HepG2 (cell line): ENCODE data around the gene TMEM107. TPM values are rescaled to one million over a fixed set of nuclear protein-coding genes. Genes with fewer than 3 reads are reported as not detected.
A peak's percentile ranks its signal among the peaks of the same experiment; 100 is the strongest.

Experiments used
- ATAC-seq: fragments of 200-7000 bp; cut with Tn5 transposase; 3 replicates; pipeline ENCODE4 v1.9.1; 2020; ENCODE audit warnings: mild to moderate bottlenecking, moderate library complexity
- BruUV-seq: library from RNA; stranded (reverse); fragments of 400-500 nt; replicated peaks from 2 replicates; lab custom pipeline; 2021; lab: Mats Ljungman, UMichigan
- CTCF ChIA-PET: fragments of 300-600 bp; formaldehyde crosslinking; extraction: SDS; loops from one replicate; lab custom pipeline; 2021; ENCODE audit warnings: low total read pairs, inconsistent platforms, low intra/inter-chr PET ratio; lab: Yijun Ruan, JAX
- POLR2A ChIA-PET: fragments of 350-600 bp; sonication (Branson Sonifier 250); formaldehyde crosslinking; loops from one replicate; lab custom pipeline; 2020; ENCODE audit warnings: antibody characterized with exemption, inconsistent platforms; lab: Yijun Ruan, JAX
- DNase-seq: peaks from one replicate; pipeline ENCODE4 v3.0.0-alpha.2; 2015; ENCODE audit warnings: low spot score
- FAIRE-seq: peaks from 3 replicates; lab custom pipeline; 2011; peaks lifted over from hg19 to GRCh38; lab: Jason Lieb, UNC
- H2AFZ ChIP-seq: one replicate; pipeline ENCODE4 v1.6.1; 2011; ENCODE audit warnings: low read length, inconsistent platforms
- H3K27ac ChIP-seq: fragments of 300-600 bp; 3 replicates; pipeline ENCODE4 v1.8.0; 2011; ENCODE audit warnings: mixed run types, mild to moderate bottlenecking, mixed read lengths, low read length, inconsistent platforms; ENCODE audit not compliant: insufficient read depth; ENCODE audit errors: extremely low read length
- H3K27me3 ChIP-seq, 2 experiments: fragments of 200-600 bp in 1 of 2; 2 replicates in 1 of 2; 3 replicates in 1 of 2; pipeline versions ENCODE4 v1.6.0 to v1.8.0; 2011; ENCODE audit warnings: low read length in 2 of 2, mild to moderate bottlenecking in 2 of 2, moderate library complexity in 2 of 2, inconsistent platforms in 1 of 2; ENCODE audit not compliant: insufficient read depth in 2 of 2, control insufficient read depth in 1 of 2
- H3K36me3 ChIP-seq, 2 experiments: fragments of 200-600 bp in 1 of 2; replicated peaks in 1 of 2; 2 replicates in 1 of 2; 3 replicates in 1 of 2; pipeline versions ENCODE4 v1.5.1 to v1.8.0; 2011; ENCODE audit warnings: low read length in 2 of 2, inconsistent platforms in 1 of 2; ENCODE audit not compliant: insufficient read depth in 2 of 2, control insufficient read depth in 1 of 2
- H3K4me1 ChIP-seq: 2 replicates; pipeline ENCODE4 v1.5.1; 2012; ENCODE audit warnings: low read length, inconsistent platforms; ENCODE audit not compliant: insufficient read depth
- H3K4me2 ChIP-seq: 2 replicates; pipeline ENCODE4 v1.6.0; 2011; ENCODE audit warnings: low read depth, low read length, inconsistent platforms
- H3K4me3 ChIP-seq, 3 experiments: fragments of 200-600 bp in 1 of 3; sonication (generic), shearing (Covaris generic) in 1 of 3; replicated peaks in 1 of 3; 2 replicates each; pipeline ENCODE4 v1.5.1; 2011 to 2016; ENCODE audit warnings: low read length in 3 of 3, inconsistent platforms in 2 of 3, low read depth in 2 of 3, mild to moderate bottlenecking in 2 of 3, control low read depth in 1 of 3, mixed read lengths in 1 of 3; ENCODE audit not compliant: insufficient read depth in 1 of 3
- H3K79me2 ChIP-seq: one replicate; pipeline ENCODE4 v1.6.1; 2011; ENCODE audit warnings: low read length, inconsistent platforms; ENCODE audit not compliant: insufficient read depth
- H3K9ac ChIP-seq: 2 replicates; pipeline ENCODE4 v1.6.0; 2011; ENCODE audit warnings: mild to moderate bottlenecking, low read depth, low read length, inconsistent platforms; ENCODE audit not compliant: insufficient read depth
- H3K9me3 ChIP-seq: 2 replicates; pipeline ENCODE4 v1.5.1; 2012; ENCODE audit warnings: mild to moderate bottlenecking, low read length
- H4K20me1 ChIP-seq: 2 replicates; pipeline ENCODE4 v1.6.0; 2011; ENCODE audit warnings: inconsistent platforms, mild to moderate bottlenecking, low read length, moderate library complexity; ENCODE audit not compliant: insufficient read depth
- CCAR2 ChIP-seq: fragments of 200-400 bp; formaldehyde crosslinking; optimal IDR thresholded peaks from 2 replicates; pipeline ENCODE3; 2018; ENCODE audit warnings: low read depth, mild to moderate bottlenecking, low read length, moderate library complexity
- CCDC6 ChIP-seq: sonication (generic); formaldehyde crosslinking; IDR thresholded peaks from 2 replicates; pipeline ENCODE4 v1.8.1; 2022; ENCODE audit warnings: mild to moderate bottlenecking, missing genetic modification reagents, moderate library complexity
- CREB1 ChIP-seq, 2 experiments: fragments of 450-650 bp in 1 of 2; IDR thresholded peaks; 2 replicates each; pipeline ENCODE4 v1.6.1; 2016 to 2017; ENCODE audit warnings: control low read depth in 1 of 2, mild to moderate bottlenecking in 1 of 2, missing compliant biosample characterization in 1 of 2, missing genetic modification characterization in 1 of 2
- FOXK2 ChIP-seq: fragments of 450-650 bp; IDR thresholded peaks from 2 replicates; pipeline ENCODE4 v1.6.1; 2016
- HES4 ChIP-seq: sonication (generic); formaldehyde crosslinking; IDR thresholded peaks from 2 replicates; pipeline ENCODE4 v1.9.0; 2021; ENCODE audit warnings: mild to moderate bottlenecking, missing genetic modification reagents, borderline replicate concordance
- KDM1A ChIP-seq: IDR thresholded peaks from 2 replicates; pipeline ENCODE4 v1.6.1; 2016; ENCODE audit warnings: missing compliant biosample characterization
- MED8 ChIP-seq: sonication (generic); formaldehyde crosslinking; IDR thresholded peaks from 2 replicates; pipeline ENCODE4 v1.8.1; 2023; ENCODE audit warnings: mild to moderate bottlenecking, missing genetic modification reagents; ENCODE audit not compliant: insufficient replicate concordance
- MEF2D ChIP-seq: sonication (generic); formaldehyde crosslinking; IDR thresholded peaks from 2 replicates; pipeline ENCODE4 v1.5.1; 2020; ENCODE audit warnings: mild to moderate bottlenecking, missing genetic modification reagents
- MEIS2 ChIP-seq: sonication (generic); formaldehyde crosslinking; IDR thresholded peaks from 2 replicates; pipeline ENCODE4 v1.9.0; 2021; ENCODE audit warnings: mild to moderate bottlenecking, missing genetic modification reagents
- POLR2G ChIP-seq: fragments of 200-400 bp; formaldehyde crosslinking; IDR thresholded peaks from 2 replicates; pipeline ENCODE4 v1.6.1; 2018; ENCODE audit warnings: mild to moderate bottlenecking, low read depth, low read length, moderate library complexity
- RBAK ChIP-seq: sonication (generic); formaldehyde crosslinking; IDR thresholded peaks from 2 replicates; pipeline ENCODE4 v1.5.1; 2020; ENCODE audit warnings: mild to moderate bottlenecking, missing genetic modification reagents
- SMAD1 ChIP-seq: sonication (generic); formaldehyde crosslinking; IDR thresholded peaks from 2 replicates; pipeline ENCODE4 v1.4.0; 2020; ENCODE audit warnings: missing genetic modification reagents, low read depth, mild to moderate bottlenecking, borderline replicate concordance
- SMARCE1 ChIP-seq: fragments of 450-650 bp; IDR thresholded peaks from 2 replicates; pipeline ENCODE4 v1.6.1; 2017; ENCODE audit warnings: borderline replicate concordance
- SOX5 ChIP-seq: IDR thresholded peaks from 2 replicates; pipeline ENCODE4 v1.6.1; 2016; ENCODE audit warnings: borderline replicate concordance
- SRSF1 ChIP-seq: fragments of 200-400 bp; formaldehyde crosslinking; optimal IDR thresholded peaks from 2 replicates; pipeline ENCODE3; 2017; ENCODE audit warnings: mild to moderate bottlenecking, low read depth, low read length, moderate library complexity
- ZKSCAN1 ChIP-seq: fragments of 150-350 bp; IDR thresholded peaks from 2 replicates; pipeline ENCODE4 v1.6.1; 2014; ENCODE audit warnings: low read length
- ZNF101 ChIP-seq: sonication (generic); formaldehyde crosslinking; IDR thresholded peaks from 2 replicates; pipeline ENCODE4 v1.4.0; 2020; ENCODE audit warnings: mild to moderate bottlenecking, low read depth, missing genetic modification reagents, borderline replicate concordance
- ZNF180 ChIP-seq: sonication (generic); formaldehyde crosslinking; IDR thresholded peaks from 2 replicates; pipeline ENCODE4 v1.4.0; 2020; ENCODE audit warnings: low read depth, missing genetic modification reagents, borderline replicate concordance
- ZNF260 ChIP-seq: sonication (generic); formaldehyde crosslinking; IDR thresholded peaks from 2 replicates; pipeline ENCODE4 v1.4.0; 2020; ENCODE audit warnings: missing genetic modification reagents, low read depth, mild to moderate bottlenecking, borderline replicate concordance
- ZNF670 ChIP-seq: sonication (generic); formaldehyde crosslinking; IDR thresholded peaks from 2 replicates; pipeline ENCODE4 v1.8.0; 2022; ENCODE audit warnings: mild to moderate bottlenecking, missing genetic modification reagents, borderline replicate concordance
- WGBS: methylation state at CpG from one replicate; pipeline ENCODE4 v1.1.6; 2017; ENCODE audit warnings: low lambda C conversion rate; 5-methylcytosine and 5-hydroxymethylcytosine counted together
- in situ Hi-C: cut with HindIII; loops from 2 replicates; pipeline ENCODE4 v1.10.0; 2017; ENCODE audit warnings: low pct_unique_long_range_greater_than_20kb; ENCODE audit not compliant: extremely low pct_ligation_motif_present
- intact Hi-C: fragments of 100-400 bp; cut with micrococcal nuclease; formaldehyde crosslinking; loops from one replicate; pipeline ENCODE4 v1.10.0; 2022; ENCODE audit not compliant: unreplicated experiment
- polyA plus RNA-seq, 8 experiments: library from polyadenylated mRNA; depleted of rRNA in 3 of 8; stranded (reverse) in 7 of 8; unstranded in 1 of 8; fragments of >200 nt; fragmentation: Illumina TruSeq in 4 of 8; extraction: Trizol in 4 of 8; gene quantifications; 2 replicates each; pipeline versions ENCODE4 v1.2.1 to v1.2.3, GENCODE V29; 2011 to 2016; ENCODE audit warnings: low read depth in 4 of 8, missing spikeins in 1 of 8, mixed read lengths in 1 of 8; ENCODE audit not compliant: insufficient read depth in 1 of 8
- total RNA-seq, 5 experiments: library from RNA; depleted of rRNA; stranded (reverse); fragments of >200 nt; fragmentation: Illumina TruSeq; extraction: Trizol; gene quantifications; 2 replicates each; pipeline ENCODE4 v1.2.3, GENCODE V29; 2016; ENCODE audit warnings: low read depth in 1 of 5
- TF ChIP-seq, protein P1 (sequence below): sonication (generic); formaldehyde crosslinking; IDR thresholded peaks from 2 replicates; pipeline ENCODE4 v1.5.0; 2020; ENCODE audit warnings: missing genetic modification reagents
- TF ChIP-seq, protein P2 (sequence below): sonication (generic); formaldehyde crosslinking; IDR thresholded peaks from 2 replicates; pipeline ENCODE4 v1.4.0; 2020; ENCODE audit warnings: missing genetic modification reagents, low read depth, mild to moderate bottlenecking, borderline replicate concordance

The TMEM107 gene
- total and polyA plus RNA-seq, 2 of the 13 experiments (the other 11 are each of a cell fraction or from before 2014, with no cell fraction given), result 7.2 to 15.3 TPM

DNA sequence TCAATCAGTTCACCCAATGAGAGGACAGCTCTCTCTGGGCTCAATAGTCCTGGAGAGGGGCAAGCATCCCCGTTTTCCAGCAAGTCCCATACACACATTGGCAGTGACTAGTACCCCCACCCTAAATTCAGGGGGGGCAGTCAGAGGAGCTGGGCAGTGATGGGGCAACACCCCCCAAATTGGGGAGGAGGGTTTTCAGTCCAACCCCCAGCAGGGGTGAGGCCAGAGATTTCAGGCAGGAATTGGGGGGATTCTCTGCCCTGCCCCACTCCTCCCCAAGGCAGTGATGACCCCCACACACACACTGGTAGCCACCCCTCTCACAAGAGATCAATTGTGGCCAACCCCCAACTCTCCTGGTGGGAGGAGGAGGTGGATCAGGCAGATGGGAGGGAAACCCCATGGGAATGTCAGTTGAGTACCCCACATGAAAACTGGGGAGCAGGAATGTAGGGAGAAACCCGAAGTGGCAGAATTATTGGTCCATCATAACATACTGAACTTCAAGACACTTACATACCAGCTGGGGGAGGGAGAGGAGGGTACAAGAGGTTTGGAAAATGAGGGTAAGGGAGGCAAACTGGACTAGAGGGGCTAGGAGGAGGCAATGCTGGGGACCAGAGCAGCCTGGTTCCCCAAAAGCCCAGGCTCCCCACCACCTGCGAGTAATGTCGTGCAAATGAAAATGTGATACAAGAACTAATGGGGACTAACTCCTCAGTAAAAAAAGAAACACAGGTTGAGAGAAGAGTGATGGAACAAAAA is 16.5 kb downstream of the TMEM107 start (continued):
- TF ChIP-seq ZNF101 (CRISPR knock-in tag) (no peak), SRSF1 (no peak), MEF2D (CRISPR knock-in tag) (no peak), MED8 (no peak)
- TF ChIP-seq, protein P1, sequence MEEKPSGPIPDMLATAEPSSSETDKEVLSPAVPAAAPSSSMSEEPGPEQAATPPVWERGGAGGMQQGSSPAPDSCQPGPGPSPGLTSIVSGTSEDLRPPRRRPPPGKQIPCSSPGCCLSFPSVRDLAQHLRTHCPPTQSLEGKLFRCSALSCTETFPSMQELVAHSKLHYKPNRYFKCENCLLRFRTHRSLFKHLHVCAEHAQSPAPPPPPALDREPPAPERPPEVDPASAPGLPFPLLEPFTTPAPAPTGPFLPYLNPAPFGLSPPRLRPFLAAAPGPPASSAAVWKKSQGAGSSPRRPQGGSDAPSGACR, result no peak

DNA sequence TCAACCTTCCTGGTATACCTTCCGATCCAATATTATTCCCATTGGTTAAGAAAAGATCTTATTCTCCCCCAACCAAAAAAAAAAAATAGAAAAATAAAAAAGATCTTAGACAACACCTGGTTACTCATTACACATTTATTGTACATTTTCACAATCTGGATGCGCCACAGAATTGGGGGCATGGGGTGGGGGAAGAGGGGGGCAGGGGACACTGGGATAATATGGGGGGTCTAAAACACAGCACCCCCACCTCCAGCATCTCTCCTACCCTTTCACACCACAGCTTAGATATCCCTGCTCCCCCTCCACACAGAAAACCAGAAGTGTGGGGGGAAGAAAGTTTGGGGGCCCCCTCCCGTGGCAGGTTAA is 17.2 kb downstream of the TMEM107 start:
- H3K27ac ChIP-seq, result no peak overlapping the region
- POLR2A ChIA-PET, result interaction anchor here (1.9 kb wide), 1 partner anchor 14 kb away, joined by 18 read pairs; no protein-coding TSS in a partner anchor
- H3K9me3 ChIP-seq, result no peaks in the 10 kb centered on the region
- no peaks in the 10 kb centered on the region; a peak in 1 of 5 replicates for H3K27me3 ChIP-seq
- peaks cover 18% of the 10 kb centered on the region for H3K79me2 ChIP-seq
- no peak for ATAC-seq
- no peak overlapping the region for H3K4me3 ChIP-seq
- CTCF ChIA-PET, result interaction anchor here (1.8 to 2.3 kb wide), 2 partner anchors 21 to 37 kb away, joined by 4 to 28 read pairs; no protein-coding TSS in a partner anchor
- in situ Hi-C loops, result loop anchor here (5.0 kb wide), 1 partner anchor 37 kb away; the partner anchor contains the start of gene HES7
- peaks cover 1 to 7% of the 10 kb centered on the region in 2 experiments; a peak in 3 of 5 replicates for H3K36me3 ChIP-seq
- H4K20me1 ChIP-seq, result no peaks in the 10 kb centered on the region
- intact Hi-C loops, result no loop called here
- H3K9ac ChIP-seq, result no peak overlapping the region
- no TSS peak for BruUV-seq
- TF ChIP-seq ZNF260 (CRISPR knock-in tag), result no peak
- TF ChIP-seq CCDC6 (CRISPR knock-in tag), result no peak
- TF ChIP-seq CREB1 (IDR thresholded peaks at IDR 0.05), result no peak
- TF ChIP-seq CREB1 (CRISPR knock-in tag; IDR thresholded peaks at IDR 0.05), result no peak
- no peak for TF ChIP-seq CCAR2
- no peak for TF ChIP-seq FOXK2
- TF ChIP-seq, protein P2, sequence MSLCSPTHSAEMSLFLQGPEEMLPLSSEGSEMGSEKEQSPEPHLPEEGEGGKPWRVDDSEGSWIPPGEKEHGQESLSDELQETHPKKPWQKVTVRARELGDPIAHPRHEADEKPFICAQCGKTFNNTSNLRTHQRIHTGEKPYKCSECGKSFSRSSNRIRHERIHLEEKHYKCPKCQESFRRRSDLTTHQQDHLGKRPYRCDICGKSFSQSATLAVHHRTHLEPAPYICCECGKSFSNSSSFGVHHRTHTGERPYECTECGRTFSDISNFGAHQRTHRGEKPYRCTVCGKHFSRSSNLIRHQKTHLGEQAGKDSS (CRISPR knock-in tag), result no peak
- TF ChIP-seq KDM1A, result no peak
- no peak for TF ChIP-seq SOX5
- TF ChIP-seq HES4 (CRISPR knock-in tag), result no peak
- TF ChIP-seq ZNF180, result no peak
- TF ChIP-seq MEIS2 (CRISPR knock-in tag), result no peak
- no peak for TF ChIP-seq SMAD1 (CRISPR knock-in tag)
- TF ChIP-seq SMARCE1, result no peak
- no peak for TF ChIP-seq ZKSCAN1
- TF ChIP-seq RBAK (CRISPR knock-in tag), result no peak
- no peak for TF ChIP-seq ZNF670 (CRISPR knock-in tag)
- TF ChIP-seq POLR2G, result no peak
- FAIRE-seq, result no peak
- no peak for DNase-seq
- no peak overlapping the region for H2AFZ ChIP-seq
- 50% methylated on average over 2 of the region's 3 CpGs for WGBS
- peak overlapping the region; percentile 64; the same call in 1 of the 2 replicates for H3K4me2 ChIP-seq
- H3K4me1 ChIP-seq, result peaks cover 59% of the 10 kb centered on the region
